ENCODE results near the gene TUBA3E.
"Not testable (repeated sequence)": the region's sequence is repeated elsewhere in the genome, so short reads cannot be mapped to it uniquely, and the experiment has no call there.

TUBA3E gene

DNA sequence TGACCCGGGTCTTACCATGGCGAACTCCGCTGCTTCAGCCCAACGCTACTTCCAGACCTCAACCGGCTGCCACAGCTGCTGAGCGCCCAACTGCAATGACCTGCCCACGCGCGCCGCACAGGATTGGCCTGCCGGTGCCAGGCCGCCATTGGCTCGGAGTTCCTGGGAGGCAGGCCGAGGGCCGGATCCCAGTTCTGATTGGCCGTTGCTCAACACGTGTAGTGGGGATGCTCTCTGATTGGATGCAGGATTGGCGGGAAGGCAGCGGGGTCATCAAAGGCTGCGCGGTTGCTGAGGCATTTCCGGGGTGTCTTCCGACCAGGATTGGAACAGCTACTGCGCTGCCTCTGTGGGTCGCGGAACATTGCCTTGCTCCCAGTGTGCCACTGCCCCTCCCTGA, at the start of gene TUBA3E:
TSS of gene TUBA3E (minus strand) at position 97 of the 400 bp plus-strand sequence. CDS start at position 18, 79 bp downstream.
- no peak for DNase-seq

DNA sequence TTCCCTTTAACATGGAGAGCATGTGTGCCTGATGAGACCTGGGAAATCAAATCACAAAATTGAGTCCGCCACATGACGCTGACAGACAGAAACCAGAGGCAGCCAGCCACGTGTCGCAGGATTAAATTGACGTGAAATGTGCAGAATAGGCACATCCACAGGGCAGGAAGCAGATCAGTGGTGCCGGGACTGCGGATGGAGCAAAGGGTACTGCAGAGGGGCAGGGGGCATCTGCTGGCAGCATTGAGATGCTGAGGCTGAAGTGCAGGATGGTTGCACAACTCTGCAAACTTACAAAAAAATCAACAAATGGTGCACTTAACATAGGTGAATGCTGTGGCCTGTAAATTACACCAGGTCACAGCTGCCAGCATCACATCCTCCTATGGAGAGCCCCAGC, 48.2 kb upstream of the TUBA3E start:
- DNase-seq: no peak

DNA sequence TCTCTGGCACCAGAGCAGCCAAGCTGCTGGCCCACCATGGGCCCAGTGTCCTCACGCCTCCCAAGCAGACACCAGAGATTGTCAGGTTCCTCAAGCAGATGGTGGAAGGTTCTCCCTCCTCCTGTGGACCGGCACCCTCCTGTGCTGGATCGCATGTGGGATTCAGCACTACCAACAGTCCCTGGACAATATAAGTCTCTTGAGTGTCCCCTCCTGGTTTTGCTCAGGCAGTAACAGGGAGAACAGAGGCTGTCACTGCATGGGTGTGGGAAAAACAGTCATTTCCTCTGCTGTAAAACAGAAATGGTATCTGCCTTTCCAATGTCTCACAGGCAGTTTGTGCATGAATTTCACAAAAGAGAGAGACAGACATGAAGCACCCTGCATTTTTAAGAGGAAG, 47.7 kb upstream of the TUBA3E start:
- no peak for DNase-seq

- no peak for DNase-seq
Measured at GRCh38 chr2:130243359-130243758, 45.1 kb upstream of the TUBA3E start.

GRCh38 chr2:130241041-130241707, 42.9 kb upstream of the TUBA3E start:
- no peak for DNase-seq

DNA sequence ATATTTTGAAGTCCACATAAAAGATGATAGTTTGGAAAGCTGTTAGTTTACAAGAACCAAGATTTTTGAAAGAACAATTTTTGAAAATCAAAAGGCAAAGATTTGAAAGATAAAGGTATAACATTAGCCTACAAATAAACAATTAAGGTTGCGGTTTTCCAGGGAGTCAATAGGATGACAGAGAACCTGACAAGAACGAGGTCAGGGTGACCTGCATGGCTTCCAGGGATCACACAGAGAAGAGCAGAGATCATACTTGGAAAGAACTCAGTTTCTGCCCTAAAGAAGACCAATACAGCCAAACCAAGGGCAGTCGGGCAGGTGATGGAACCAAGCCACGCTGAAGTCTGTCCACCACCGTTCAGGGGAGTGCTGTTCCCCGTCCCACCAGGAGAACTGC, 41.3 kb upstream of the TUBA3E start:
- DNase-seq: not testable (repeated sequence)

DNA sequence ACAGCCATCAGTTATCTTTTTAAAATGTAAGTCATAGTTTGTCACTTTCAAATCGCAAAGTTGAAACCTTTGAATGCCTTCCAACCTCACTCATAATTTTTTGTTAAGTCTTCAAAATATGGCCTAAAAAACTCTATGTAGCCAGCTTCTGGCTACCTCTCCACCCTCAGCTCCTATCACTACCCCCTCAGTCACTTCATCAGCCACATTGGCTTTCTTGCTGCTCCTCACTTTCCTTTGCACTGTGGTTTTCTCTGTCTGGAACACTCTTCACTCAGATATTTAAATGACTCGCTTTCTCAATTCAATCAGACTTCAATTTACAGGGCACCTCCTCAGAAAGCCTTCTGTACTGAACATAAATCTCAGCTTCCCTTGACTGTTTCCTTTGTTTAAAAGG, 34.8 kb upstream of the TUBA3E start:
- DNase-seq: not testable (repeated sequence)

GRCh38 chr2:130231656-130232055, 33.4 kb upstream of the TUBA3E start:
- no peak for DNase-seq

GRCh38 chr2:130230907-130231306, 32.7 kb upstream of the TUBA3E start:
- DNase-seq: not testable (repeated sequence)

DNA sequence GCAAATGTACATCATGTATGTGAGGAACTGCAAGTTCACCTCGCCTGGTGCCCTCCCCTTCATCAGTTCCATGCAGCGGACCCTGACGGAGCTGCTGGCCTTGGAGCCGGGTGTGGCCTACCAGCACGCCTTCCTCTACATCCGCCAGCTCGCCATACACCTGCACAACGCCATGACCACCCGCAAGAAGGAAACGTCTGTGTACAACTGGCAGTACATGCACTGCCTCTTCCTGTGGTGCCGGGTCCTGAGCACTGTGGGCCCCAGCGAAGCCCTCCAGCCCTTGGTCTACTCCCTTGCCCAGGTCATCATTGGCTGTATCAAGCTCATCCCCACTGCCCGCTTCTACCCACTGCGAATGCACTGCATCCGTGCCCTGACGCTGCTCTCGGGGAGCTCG, 32.1 kb upstream of the TUBA3E start:
- DNase-seq: not testable (repeated sequence)

DNA sequence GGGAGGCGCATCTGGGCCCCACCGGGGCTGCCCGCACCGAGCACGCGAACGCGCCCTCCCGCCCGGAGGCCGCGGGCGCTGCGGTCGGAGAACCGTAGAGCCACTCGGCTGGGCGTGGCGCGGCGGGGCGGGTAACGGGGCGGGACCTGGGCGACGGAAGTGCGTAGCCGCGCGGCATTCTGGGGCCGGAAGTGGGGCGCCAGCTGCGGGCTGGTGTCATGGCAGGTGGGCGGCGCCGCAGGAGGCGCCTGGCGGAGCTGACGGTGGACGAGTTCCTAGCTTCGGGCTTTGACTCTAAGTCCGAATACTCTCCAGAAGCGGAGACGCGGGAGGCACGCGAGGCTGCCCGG, 30.9 kb upstream of the TUBA3E start:
- peak; percentile 42 for DNase-seq

GRCh38 chr2:130228467-130229160, 30.4 kb upstream of the TUBA3E start:
- not testable (repeated sequence) for DNase-seq

- not testable (repeated sequence) for DNase-seq
Measured at GRCh38 chr2:130228005-130228404, 29.8 kb upstream of the TUBA3E start.

- not testable (repeated sequence) for DNase-seq
Measured at GRCh38 chr2:130222523-130222922, 24.3 kb upstream of the TUBA3E start.

DNA sequence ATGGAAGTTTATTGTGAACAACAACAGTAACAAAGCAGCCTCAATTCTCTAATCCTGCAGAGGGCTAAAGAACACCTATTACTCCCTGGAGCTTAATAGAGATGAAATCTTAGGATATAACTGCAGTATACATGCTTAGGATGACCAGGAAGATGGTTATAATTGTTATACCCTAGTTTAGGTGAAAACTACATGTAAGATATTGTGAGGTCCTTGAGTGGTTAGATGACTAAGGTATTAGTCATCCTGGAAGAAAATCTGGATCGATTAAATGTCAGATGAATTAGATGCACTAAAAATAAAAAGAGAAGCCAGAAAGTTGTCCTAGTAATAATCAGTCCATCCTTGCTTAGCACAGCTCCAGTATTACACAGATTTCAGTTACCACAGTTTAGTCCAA, 22.3 kb upstream of the TUBA3E start:
- DNase-seq: not testable (repeated sequence)

DNA sequence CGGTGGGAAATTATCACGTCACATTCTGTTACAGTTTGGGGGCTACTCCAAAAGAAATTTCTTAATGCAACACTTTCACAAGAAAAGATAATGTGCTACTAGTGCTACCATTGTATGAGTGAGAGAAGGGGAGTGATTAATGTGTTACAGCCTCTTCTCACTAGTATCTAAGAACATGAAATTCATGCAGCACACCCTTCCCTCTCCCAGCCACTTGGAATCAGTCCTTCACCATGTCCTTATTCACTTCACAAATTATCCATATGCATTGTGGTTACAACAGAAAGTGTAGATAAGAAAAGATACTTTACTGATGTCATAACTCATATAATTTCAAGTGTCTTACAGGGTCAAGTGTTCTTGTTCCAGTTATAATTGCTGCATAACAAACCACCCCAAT, 20.9 kb upstream of the TUBA3E start:
- not testable (repeated sequence) for DNase-seq

DNA sequence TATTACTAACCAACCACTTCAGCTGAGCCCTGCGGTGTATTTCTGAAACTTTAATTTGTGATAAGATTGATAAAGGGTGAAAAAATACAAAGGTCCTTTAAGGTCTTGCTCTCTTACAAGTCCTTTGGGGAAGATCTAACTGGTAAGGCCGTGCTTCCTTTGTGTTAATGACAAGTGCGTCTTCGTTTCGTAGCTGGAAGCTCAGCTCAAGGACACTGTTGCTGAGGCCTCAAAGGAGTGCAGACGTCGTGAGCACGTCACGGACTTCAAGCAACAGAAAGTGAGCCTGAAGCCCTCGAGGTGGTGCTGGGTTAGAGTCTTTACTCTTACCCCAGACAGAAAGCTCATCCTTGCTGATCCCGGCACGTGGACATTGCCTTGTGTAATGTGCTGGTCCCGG, 8.8 kb upstream of the TUBA3E start:
- not testable (repeated sequence) for DNase-seq

DNA sequence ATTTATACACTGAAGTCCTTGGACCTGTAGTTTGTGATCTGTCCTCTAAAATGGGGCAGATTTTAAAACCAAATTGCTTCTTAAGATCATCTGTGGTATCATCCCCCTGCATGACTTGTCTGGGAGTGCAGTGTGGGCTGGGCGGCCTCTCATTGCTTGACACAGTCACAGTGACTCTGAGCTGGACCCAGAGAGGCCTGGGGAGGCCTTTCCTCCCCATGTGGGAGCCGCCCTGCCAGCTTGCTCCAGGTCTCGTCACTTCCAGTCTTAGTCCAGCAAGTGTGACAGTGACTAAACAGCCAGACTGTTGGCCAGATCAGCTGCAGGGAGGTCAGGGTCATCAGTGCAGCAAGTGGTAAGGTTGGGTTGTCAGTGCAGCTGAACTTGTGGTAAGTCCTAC, 4.9 kb upstream of the TUBA3E start:
- DNase-seq: not testable (repeated sequence)

- DNase-seq: not testable (repeated sequence)
Measured at GRCh38 chr2:130202518-130202917, 4.3 kb upstream of the TUBA3E start.

- DNase-seq: not testable (repeated sequence)
Measured at GRCh38 chr2:130196052-130196451, 2.2 kb downstream of the TUBA3E start.

- not testable (repeated sequence) for DNase-seq
Measured at GRCh38 chr2:130195089-130195635, 3.1 kb downstream of the TUBA3E start.

DNA sequence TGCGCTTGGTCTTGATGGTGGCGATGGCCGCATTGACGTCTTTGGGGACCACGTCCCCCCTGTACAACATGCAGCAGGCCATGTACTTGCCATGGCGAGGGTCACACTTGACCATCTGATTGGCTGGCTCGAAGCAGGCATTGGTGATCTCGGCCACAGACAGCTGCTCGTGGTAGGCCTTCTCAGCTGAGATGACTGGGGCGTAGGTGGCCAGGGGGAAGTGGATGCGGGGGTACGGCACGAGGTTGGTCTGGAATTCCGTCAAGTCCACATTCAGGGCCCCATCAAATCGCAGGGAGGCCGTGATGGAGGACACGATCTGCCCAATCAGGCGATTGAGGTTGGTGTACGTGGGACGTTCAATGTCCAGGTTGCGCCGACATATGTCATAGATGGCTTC, 4.4 kb downstream of the TUBA3E start:
- DNase-seq: not testable (repeated sequence)

DNA sequence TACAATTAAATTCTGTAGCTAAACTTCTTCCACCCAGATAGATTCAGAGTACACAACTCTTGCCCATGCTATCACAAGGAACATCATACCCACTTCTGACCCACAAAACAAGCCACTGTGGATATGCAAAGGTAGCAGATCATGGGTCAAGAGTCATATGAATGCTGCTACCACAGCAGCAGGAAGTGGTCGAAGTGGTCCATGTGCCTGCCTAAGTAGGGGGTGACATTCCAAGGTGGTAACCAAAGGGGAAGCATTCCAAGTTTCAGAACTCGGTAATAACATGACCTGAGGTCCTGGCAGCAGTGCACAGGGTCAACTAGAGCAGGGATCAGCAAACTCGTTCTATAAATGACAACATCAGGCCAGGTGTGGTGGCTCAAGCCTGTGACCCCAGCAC, 5.8 kb downstream of the TUBA3E start:
- not testable (repeated sequence) for DNase-seq

GRCh38 chr2:130191319-130191718, 6.9 kb downstream of the TUBA3E start:
- DNase-seq: not testable (repeated sequence)
